Transverse colon (tissue), 4 donors: ENCODE results near the gene ZNF827. TPM values are rescaled to one million over a fixed set of nuclear protein-coding genes. Genes with fewer than 3 reads are reported as not detected.

Source experiments
- DNase-seq: peaks from one replicate; pipeline ENCODE4 v3.0.0-alpha.2; 2019
- H3K27ac ChIP-seq, 4 donors: fragments of 200-600 bp; sonication (generic); 2 replicates each; pipeline ENCODE4 v1.5.1; 2016 to 2018; ENCODE audit warnings: inconsistent platforms in 4 of 4
- H3K27me3 ChIP-seq: fragments of 200-600 bp; sonication (generic); 2 replicates; pipeline ENCODE4 v1.5.1; 2017; ENCODE audit warnings: inconsistent platforms
- H3K36me3 ChIP-seq, 4 donors: fragments of 200-600 bp; sonication (generic); 2 replicates each; pipeline ENCODE4 v1.5.1; 2017 to 2019; ENCODE audit warnings: inconsistent platforms in 4 of 4
- H3K4me1 ChIP-seq, 4 donors: fragments of 200-600 bp; sonication (generic); 2 replicates each; pipeline ENCODE4 v1.5.1; 2017 to 2020; ENCODE audit warnings: inconsistent platforms in 4 of 4
- H3K4me3 ChIP-seq, 4 donors: fragments of 200-600 bp; sonication (generic); 1 replicate in 1 of 4; 2 replicates in 3 of 4; pipeline versions ENCODE4 v1.5.1 to v1.6.1; 2017 to 2019; ENCODE audit warnings: inconsistent platforms in 4 of 4
- H3K9me3 ChIP-seq, 2 donors: fragments of 200-600 bp; sonication (generic); 2 replicates each; pipeline ENCODE4 v1.5.1; 2017 to 2019; ENCODE audit warnings: inconsistent platforms in 2 of 2
- EP300 ChIP-seq: sonication (generic); formaldehyde crosslinking; IDR thresholded peaks from one replicate; pipeline ENCODE4 v1.6.1; 2017; ENCODE audit warnings: antibody characterized with exemption, low read depth
- POLR2A ChIP-seq: fragments of 450-650 bp; IDR thresholded peaks from one replicate; pipeline ENCODE4 v1.6.1; 2016; ENCODE audit warnings: antibody characterized with exemption, mild to moderate bottlenecking, moderate library complexity
- POLR2AphosphoS5 ChIP-seq, 3 donors: sonication (generic); formaldehyde crosslinking; IDR thresholded peaks; one replicate each; pipeline ENCODE4 v1.6.1; 2016; ENCODE audit warnings: antibody characterized with exemption in 3 of 3
- WGBS, 2 donors: methylation state at CpG; one replicate each; pipeline ENCODE4 v1.1.5; 2018; ENCODE audit warnings: low coverage in 1 of 2; 5-methylcytosine and 5-hydroxymethylcytosine counted together
- in situ Hi-C, 4 donors: fragments of 200-750 bp; cut with MboI; loops; one replicate each; pipeline versions ENCODE4 v1.15.0 to v1.15.1; 2017; ENCODE audit warnings: low sequenced_read_pairs in 3 of 4, low pct_ligation_motif_present in 1 of 4, low pct_unique_long_range_greater_than_20kb in 1 of 4
- intact Hi-C: fragments of 100-400 bp; cut with DNase I; formaldehyde crosslinking; loops from one replicate; pipeline ENCODE4 v1.15.1; 2023; ENCODE audit warnings: low total_unique reads
- total RNA-seq, 4 donors: library from RNA; depleted of rRNA; stranded (reverse); fragments of >200 nt; gene quantifications; one replicate each; pipeline ENCODE4 v1.1.0, GENCODE V29; 2016
- TF ChIP-seq, protein P1 (sequence below), 5 experiments: fragments of 200-600 bp in 3 of 5; fragments of 450-650 bp in 2 of 5; sonication (generic) in 3 of 5; IDR thresholded peaks; 1 replicate in 2 of 5; 2 replicates in 3 of 5; pipeline ENCODE4 v1.5.1; 2016 to 2017; ENCODE audit warnings: antibody characterized with exemption in 5 of 5, inconsistent platforms in 3 of 5, mild to moderate bottlenecking in 2 of 5, moderate library complexity in 1 of 5

Gene ZNF827
- total RNA-seq, 4 donors from 2014 or later: 22.5 to 61.3 (median 29.2) TPM

DNA sequence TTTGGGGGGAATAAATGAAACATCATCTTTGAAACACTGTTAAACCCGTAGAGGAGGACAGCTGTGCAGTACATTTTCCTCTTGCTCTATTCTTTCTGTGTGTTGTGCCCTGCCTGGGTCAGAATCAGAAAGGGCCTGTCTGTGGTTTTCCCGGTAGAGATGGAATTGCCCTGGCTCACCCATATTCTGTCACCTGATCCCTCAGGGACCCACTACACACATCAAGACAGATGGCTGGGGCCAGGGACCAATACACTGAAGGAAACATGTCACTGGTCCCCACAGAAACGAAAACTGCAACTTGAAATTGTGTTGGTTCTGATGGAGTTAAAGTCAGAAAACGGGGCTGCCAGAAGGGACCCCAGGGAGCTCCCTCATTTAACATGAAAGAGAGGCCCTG lies 114.9 kb downstream of the ZNF827 start:
- no peaks in the 10 kb centered on the region for H3K36me3 ChIP-seq
- no peak overlapping the region for H3K27ac ChIP-seq
- H3K27me3 ChIP-seq: no peaks in the 10 kb centered on the region
- no peak overlapping the region for H3K4me3 ChIP-seq
- TF ChIP-seq, protein P1, sequence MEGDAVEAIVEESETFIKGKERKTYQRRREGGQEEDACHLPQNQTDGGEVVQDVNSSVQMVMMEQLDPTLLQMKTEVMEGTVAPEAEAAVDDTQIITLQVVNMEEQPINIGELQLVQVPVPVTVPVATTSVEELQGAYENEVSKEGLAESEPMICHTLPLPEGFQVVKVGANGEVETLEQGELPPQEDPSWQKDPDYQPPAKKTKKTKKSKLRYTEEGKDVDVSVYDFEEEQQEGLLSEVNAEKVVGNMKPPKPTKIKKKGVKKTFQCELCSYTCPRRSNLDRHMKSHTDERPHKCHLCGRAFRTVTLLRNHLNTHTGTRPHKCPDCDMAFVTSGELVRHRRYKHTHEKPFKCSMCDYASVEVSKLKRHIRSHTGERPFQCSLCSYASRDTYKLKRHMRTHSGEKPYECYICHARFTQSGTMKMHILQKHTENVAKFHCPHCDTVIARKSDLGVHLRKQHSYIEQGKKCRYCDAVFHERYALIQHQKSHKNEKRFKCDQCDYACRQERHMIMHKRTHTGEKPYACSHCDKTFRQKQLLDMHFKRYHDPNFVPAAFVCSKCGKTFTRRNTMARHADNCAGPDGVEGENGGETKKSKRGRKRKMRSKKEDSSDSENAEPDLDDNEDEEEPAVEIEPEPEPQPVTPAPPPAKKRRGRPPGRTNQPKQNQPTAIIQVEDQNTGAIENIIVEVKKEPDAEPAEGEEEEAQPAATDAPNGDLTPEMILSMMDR (IDR thresholded peaks at IDR 0.05): no peak
- TF ChIP-seq EP300: no peak
- TF ChIP-seq POLR2A: no peak
- TF ChIP-seq POLR2AphosphoS5 (IDR thresholded peaks at IDR 0.05): no peak
- intact Hi-C loops (no loop called here), in situ Hi-C loops (no loop called here)
- WGBS, 2 donors: 77 to 83% methylated on average over 1 to 4 of the region's 4 CpGs
- no peaks in the 10 kb centered on the region for H3K4me1 ChIP-seq
- no peaks in the 10 kb centered on the region for H3K9me3 ChIP-seq
- no peak for DNase-seq

DNA sequence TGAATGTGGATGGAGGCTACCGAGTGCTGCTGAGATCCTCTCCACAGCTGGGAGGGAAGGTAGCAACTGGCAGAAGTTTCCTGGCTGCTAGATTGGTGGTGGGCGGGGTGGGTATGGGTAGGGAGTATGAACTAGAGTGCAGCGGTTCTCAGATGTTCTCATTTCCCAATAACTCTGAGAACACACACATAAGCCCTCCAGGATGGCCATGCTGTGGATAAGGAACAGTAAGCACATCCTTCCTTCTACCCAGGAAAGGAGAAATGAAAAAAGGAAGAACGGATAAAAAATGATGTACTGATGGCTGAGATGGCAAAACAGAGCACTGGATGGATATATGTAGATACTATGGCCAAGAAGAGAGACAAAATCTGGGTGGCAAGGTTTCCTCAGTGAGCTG lies 116.0 kb downstream of the ZNF827 start:
- Histone ChIP-seq H3K27ac (no peak overlapping the region), H3K9me3 (no peaks in the 10 kb centered on the region), H3K27me3 (no peaks in the 10 kb centered on the region), H3K4me1 (no peaks in the 10 kb centered on the region), H3K4me3 (no peak overlapping the region), H3K36me3 (no peaks in the 10 kb centered on the region)
- intact Hi-C loops: no loop called here
- in situ Hi-C loops: no loop called here
- DNase-seq: no peak
- TF ChIP-seq, protein P1 (IDR thresholded peaks at IDR 0.05): no peak
- WGBS, 2 donors: 90 to 92% methylated on average over 1 to 4 of the region's 4 CpGs

DNA sequence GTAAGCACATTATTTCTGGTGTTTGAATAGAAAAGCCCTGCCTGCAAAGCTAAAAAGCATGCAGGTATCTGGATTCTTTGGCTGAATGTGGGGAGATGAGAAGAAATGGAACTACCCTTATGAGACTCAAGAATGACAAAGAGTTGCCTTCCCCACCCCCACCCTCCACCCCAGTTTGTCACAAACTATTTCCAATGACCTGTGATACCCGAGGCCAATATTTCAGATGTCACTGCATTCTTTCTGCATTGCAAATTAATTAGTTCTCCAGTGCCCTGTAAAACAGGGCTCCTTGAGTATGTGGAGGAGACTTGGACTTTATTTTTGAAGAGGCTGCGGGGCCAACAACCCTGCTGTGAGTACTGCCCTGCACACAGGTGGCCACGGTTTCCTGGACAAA lies 116.4 kb downstream of the ZNF827 start:
- no peak overlapping the region for H3K4me3 ChIP-seq
- DNase-seq: no peak
- WGBS, 2 donors: 64% methylated on average over 3 of the region's 3 CpGs; no CpG with 5 or more reads in 1 of the 2 donors
- H3K4me1 ChIP-seq: no peaks in the 10 kb centered on the region
- TF ChIP-seq, protein P1 (IDR thresholded peaks at IDR 0.05): no peak
- TF ChIP-seq POLR2A (no peak), POLR2AphosphoS5 (IDR thresholded peaks at IDR 0.05) (no peak), EP300 (no peak)
- no peak overlapping the region for H3K27ac ChIP-seq
- intact Hi-C loops (no loop called here), in situ Hi-C loops (no loop called here)
- H3K27me3 ChIP-seq: no peaks in the 10 kb centered on the region
- no peaks in the 10 kb centered on the region for H3K9me3 ChIP-seq
- no peaks in the 10 kb centered on the region for H3K36me3 ChIP-seq

DNA sequence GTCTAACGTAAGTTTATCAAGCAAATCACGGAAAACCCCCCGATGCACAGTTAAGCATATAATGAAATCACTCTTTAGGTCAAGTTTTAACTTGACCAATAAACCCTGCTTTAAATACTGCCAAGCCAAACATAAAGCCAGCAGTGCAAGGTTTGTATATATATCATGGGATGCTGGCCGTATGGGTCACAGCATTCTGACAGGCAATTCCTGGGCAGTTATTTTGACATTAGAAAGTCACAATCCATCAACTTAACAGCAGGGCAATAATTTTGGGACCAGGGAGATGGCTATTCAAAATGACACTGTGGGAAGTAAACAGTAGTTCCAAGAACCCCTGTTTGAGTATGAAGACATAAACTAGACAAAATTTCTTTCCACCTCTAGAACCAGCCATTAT lies 116.9 kb downstream of the ZNF827 start:
- TF ChIP-seq POLR2A: no peak
- TF ChIP-seq POLR2AphosphoS5 (IDR thresholded peaks at IDR 0.05): no peak
- TF ChIP-seq EP300: no peak
- TF ChIP-seq, protein P1 (IDR thresholded peaks at IDR 0.05): no peak

More for the DNA sequence above, 116.9 kb downstream of the ZNF827 start:
- intact Hi-C loops: no loop called here
- H3K4me1 ChIP-seq: no peaks in the 10 kb centered on the region
- 74 to 79% methylated on average over 4 of the region's 4 CpGs for WGBS, 2 donors
- no peak for DNase-seq
- no peaks in the 10 kb centered on the region for H3K36me3 ChIP-seq
- no peak overlapping the region for H3K27ac ChIP-seq
- H3K4me3 ChIP-seq: no peak overlapping the region
- no peaks in the 10 kb centered on the region for H3K9me3 ChIP-seq
- no peaks in the 10 kb centered on the region for H3K27me3 ChIP-seq
- in situ Hi-C loops: no loop called here
